HCT116 (cell line): ENCODE results near the gene PRKN. TPM values are rescaled to one million over a fixed set of nuclear protein-coding genes. Genes with fewer than 3 reads are reported as not detected.

Experiments
- ATAC-seq: fragments of 200-7000 bp; cut with Tn5 transposase; 2 replicates; pipeline ENCODE4 v1.9.1; 2020; ENCODE audit warnings: mild to moderate bottlenecking, moderate library complexity
- BruUV-seq: library from RNA; stranded (reverse); fragments of 400-500 nt; replicated peaks from 2 replicates; lab custom pipeline; 2021; lab: Mats Ljungman, UMichigan
- CTCF ChIA-PET: fragments of 300-600 bp; sonication (Branson Sonifier 250); formaldehyde crosslinking; loops from one replicate; lab custom pipeline; 2021; ENCODE audit warnings: antibody characterized with exemption; lab: Charles Lee
- POLR2A ChIA-PET: fragments of 300-600, 350-600 bp; sonication (Branson Sonifier 250); formaldehyde crosslinking; loops from one replicate; lab custom pipeline; 2021; ENCODE audit warnings: antibody characterized with exemption; lab: Charles Lee
- RAD21 ChIA-PET, 2 experiments: fragments of 300-600 bp; sonication (Branson Sonifier 250); formaldehyde crosslinking; loops; one replicate each; lab custom pipeline; 2023; ENCODE audit warnings: low total read pairs in 2 of 2; ENCODE audit not compliant: uncharacterized antibody in 2 of 2, unreplicated experiment in 2 of 2, low non-redundant PET in 1 of 2; lab: Charles Lee
- DNase-seq: peaks from one replicate; pipeline ENCODE4 v3.0.0-alpha.2; 2010; ENCODE audit warnings: low read depth, low spot score
- H2AFZ ChIP-seq: fragments of 200-600 bp; shearing (Covaris generic), sonication (generic); 2 replicates; pipeline ENCODE4 v1.6.1; 2017; ENCODE audit warnings: low read depth, mixed run types, mixed read lengths, antibody characterized with exemption, low read length; ENCODE audit not compliant: poor library complexity, severe bottlenecking
- H3K27ac ChIP-seq: 2 replicates; pipeline ENCODE4 v1.5.1; 2012; ENCODE audit warnings: low read depth, low read length
- H3K27me3 ChIP-seq: fragments of 200-600 bp; sonication (generic); 2 replicates; pipeline ENCODE4 v1.6.1; 2016; ENCODE audit warnings: mixed run types, low read length, mixed read lengths; ENCODE audit not compliant: insufficient read depth
- H3K36me3 ChIP-seq, 2 experiments: fragments of 200-500 bp in 1 of 2; fragments of 200-600 bp in 1 of 2; sonication (Bioruptor generic) in 1 of 2; sonication (generic) in 1 of 2; 2 replicates each; pipeline versions ENCODE4 v1.5.1 to v1.6.1; 2014 to 2016; ENCODE audit warnings: low read length in 2 of 2, inconsistent platforms in 1 of 2, mixed read lengths in 1 of 2, mixed run types in 1 of 2; ENCODE audit not compliant: insufficient read depth in 2 of 2, control insufficient read depth in 1 of 2
- H3K4me1 ChIP-seq, 2 experiments: fragments of 200-600 bp in 1 of 2; sonication (generic) in 1 of 2; 2 replicates each; pipeline versions ENCODE4 v1.5.1 to v1.6.1; 2012 to 2017; ENCODE audit warnings: low read length in 2 of 2, inconsistent platforms in 1 of 2, mild to moderate bottlenecking in 1 of 2, mixed read lengths in 1 of 2, mixed run types in 1 of 2, moderate library complexity in 1 of 2; ENCODE audit not compliant: insufficient read depth in 2 of 2, control insufficient read depth in 1 of 2
- H3K4me2 ChIP-seq: fragments of 200-600 bp; sonication (generic); 2 replicates; pipeline ENCODE4 v1.6.1; 2017; ENCODE audit warnings: mixed run types, low read length, mixed read lengths
- H3K4me3 ChIP-seq, 2 experiments: fragments of 200-600 bp in 1 of 2; sonication (generic) in 1 of 2; replicated peaks in 1 of 2; 2 replicates each; pipeline ENCODE4 v1.5.1; 2011 to 2016; ENCODE audit warnings: low read length in 2 of 2, control low read depth in 1 of 2, low read depth in 1 of 2, mild to moderate bottlenecking in 1 of 2, mixed read lengths in 1 of 2, mixed run types in 1 of 2
- H3K79me2 ChIP-seq: fragments of 200-600 bp; sonication (generic); 2 replicates; pipeline ENCODE4 v1.6.1; 2017; ENCODE audit warnings: mild to moderate bottlenecking, mixed run types, low read length, moderate library complexity, mixed read lengths; ENCODE audit not compliant: insufficient read depth
- H3K9ac ChIP-seq: fragments of 200-600 bp; sonication (generic); 2 replicates; pipeline ENCODE4 v1.6.1; 2016; ENCODE audit warnings: low read length, mixed read lengths
- H3K9me2 ChIP-seq: fragments of 200-600 bp; sonication (generic), shearing (Covaris generic); 2 replicates; pipeline ENCODE4 v1.6.1; 2017; ENCODE audit warnings: mixed run types, mild to moderate bottlenecking, moderate library complexity; ENCODE audit not compliant: insufficient read depth
- H3K9me3 ChIP-seq, 2 experiments: fragments of 200-500 bp in 1 of 2; fragments of 200-600 bp in 1 of 2; sonication (Bioruptor generic) in 1 of 2; sonication (generic) in 1 of 2; 2 replicates each; pipeline ENCODE4 v1.6.1; 2014 to 2017; ENCODE audit warnings: low read length in 2 of 2, mixed read lengths in 2 of 2, inconsistent platforms in 1 of 2, low read depth in 1 of 2, mild to moderate bottlenecking in 1 of 2, mixed run types in 1 of 2, moderate library complexity in 1 of 2; ENCODE audit not compliant: control insufficient read depth in 1 of 2, insufficient read depth in 1 of 2
- H4K20me1 ChIP-seq: fragments of 200-600 bp; sonication (generic), shearing (Covaris generic); 2 replicates; pipeline ENCODE4 v1.6.1; 2017; ENCODE audit warnings: mixed run types, mild to moderate bottlenecking, moderate library complexity; ENCODE audit not compliant: insufficient read depth
- EZH2 ChIP-seq: fragments of 200-600 bp; sonication (generic); IDR thresholded peaks from 2 replicates; pipeline ENCODE4 v1.6.1; 2017; ENCODE audit warnings: antibody characterized with exemption, mixed run types
- MAX ChIP-seq: IDR thresholded peaks from 2 replicates; pipeline ENCODE4 v1.6.1; 2012
- SP1 ChIP-seq: IDR thresholded peaks from 2 replicates; pipeline ENCODE4 v1.6.1; 2012; ENCODE audit warnings: low read depth
- intact Hi-C: fragments of 100-400 bp; cut with micrococcal nuclease; formaldehyde crosslinking; loops from 2 replicates; pipeline ENCODE4 v1.10.0; 2022
- total RNA-seq: library from RNA; stranded (reverse); gene quantifications from one replicate; pipeline ENCODE4 v1.2.1, GENCODE V29; 2021; ENCODE audit not compliant: unreplicated experiment
- TF ChIP-seq, protein P1 (sequence below): IDR thresholded peaks from 2 replicates; pipeline ENCODE4 v1.6.1; 2012; ENCODE audit warnings: low read depth
- TF ChIP-seq, protein P2 (sequence below): IDR thresholded peaks from 2 replicates; pipeline ENCODE4 v1.6.1; 2011; ENCODE audit warnings: mild to moderate bottlenecking, low read length, moderate library complexity; ENCODE audit not compliant: insufficient replicate concordance; ENCODE audit errors: extremely low read depth
- TF ChIP-seq, protein P3 (sequence below), 3 experiments: fragments of 200-600 bp in 1 of 3; sonication (generic) in 1 of 3; IDR thresholded peaks in 2 of 3; conservative IDR thresholded peaks in 1 of 3; 2 replicates each; pipeline ENCODE4 v1.5.1; 2012 to 2017; ENCODE audit warnings: low read depth in 2 of 3, low read length in 2 of 3, antibody characterized with exemption in 1 of 3, borderline replicate concordance in 1 of 3, control low read depth in 1 of 3, mild to moderate bottlenecking in 1 of 3, mixed read lengths in 1 of 3, mixed run types in 1 of 3, moderate library complexity in 1 of 3; ENCODE audit not compliant: insufficient read depth in 1 of 3
- TF ChIP-seq, protein P4 (sequence below): IDR thresholded peaks from 2 replicates; pipeline ENCODE4 v1.6.1; 2012

The PRKN gene
- total RNA-seq, 1 experiment from 2014 or later = 2.6 TPM

DNA sequence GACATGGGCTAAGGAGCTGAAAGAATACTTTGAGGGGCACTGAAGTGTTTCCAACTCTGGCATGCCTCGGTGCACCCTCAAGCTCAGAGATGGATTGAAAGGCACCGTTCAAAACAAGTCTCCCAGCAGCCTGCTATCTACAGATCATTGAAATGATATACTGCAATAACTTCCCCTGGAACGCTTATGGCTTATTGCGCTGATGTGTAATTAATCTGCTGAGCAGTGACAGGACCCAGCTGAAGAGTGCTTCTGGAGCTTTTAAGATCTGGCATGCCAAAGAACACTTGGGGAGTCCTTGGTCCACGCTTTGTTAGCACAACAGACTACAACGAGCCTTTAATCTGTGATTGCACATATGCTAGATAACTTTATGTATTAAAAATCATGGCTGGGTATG is 708.2 kb downstream of the PRKN start:
- H3K9ac ChIP-seq = no peak overlapping the region
- DNase-seq (no peak), ATAC-seq (no peak)
- no peaks in the 10 kb centered on the region for H3K79me2 ChIP-seq
- POLR2A ChIA-PET = no interaction called here
- BruUV-seq = no TSS peak
- no peak overlapping the region for H3K27ac ChIP-seq
- H3K9me2 ChIP-seq = no peaks in the 10 kb centered on the region
- intact Hi-C loops = no loop called here
- no peak overlapping the region for H2AFZ ChIP-seq
- no peak for TF ChIP-seq SP1
- no peak for TF ChIP-seq EZH2
- TF ChIP-seq MAX = no peak
- TF ChIP-seq, protein P1, sequence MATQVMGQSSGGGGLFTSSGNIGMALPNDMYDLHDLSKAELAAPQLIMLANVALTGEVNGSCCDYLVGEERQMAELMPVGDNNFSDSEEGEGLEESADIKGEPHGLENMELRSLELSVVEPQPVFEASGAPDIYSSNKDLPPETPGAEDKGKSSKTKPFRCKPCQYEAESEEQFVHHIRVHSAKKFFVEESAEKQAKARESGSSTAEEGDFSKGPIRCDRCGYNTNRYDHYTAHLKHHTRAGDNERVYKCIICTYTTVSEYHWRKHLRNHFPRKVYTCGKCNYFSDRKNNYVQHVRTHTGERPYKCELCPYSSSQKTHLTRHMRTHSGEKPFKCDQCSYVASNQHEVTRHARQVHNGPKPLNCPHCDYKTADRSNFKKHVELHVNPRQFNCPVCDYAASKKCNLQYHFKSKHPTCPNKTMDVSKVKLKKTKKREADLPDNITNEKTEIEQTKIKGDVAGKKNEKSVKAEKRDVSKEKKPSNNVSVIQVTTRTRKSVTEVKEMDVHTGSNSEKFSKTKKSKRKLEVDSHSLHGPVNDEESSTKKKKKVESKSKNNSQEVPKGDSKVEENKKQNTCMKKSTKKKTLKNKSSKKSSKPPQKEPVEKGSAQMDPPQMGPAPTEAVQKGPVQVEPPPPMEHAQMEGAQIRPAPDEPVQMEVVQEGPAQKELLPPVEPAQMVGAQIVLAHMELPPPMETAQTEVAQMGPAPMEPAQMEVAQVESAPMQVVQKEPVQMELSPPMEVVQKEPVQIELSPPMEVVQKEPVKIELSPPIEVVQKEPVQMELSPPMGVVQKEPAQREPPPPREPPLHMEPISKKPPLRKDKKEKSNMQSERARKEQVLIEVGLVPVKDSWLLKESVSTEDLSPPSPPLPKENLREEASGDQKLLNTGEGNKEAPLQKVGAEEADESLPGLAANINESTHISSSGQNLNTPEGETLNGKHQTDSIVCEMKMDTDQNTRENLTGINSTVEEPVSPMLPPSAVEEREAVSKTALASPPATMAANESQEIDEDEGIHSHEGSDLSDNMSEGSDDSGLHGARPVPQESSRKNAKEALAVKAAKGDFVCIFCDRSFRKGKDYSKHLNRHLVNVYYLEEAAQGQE = no peak
- TF ChIP-seq, protein P2, sequence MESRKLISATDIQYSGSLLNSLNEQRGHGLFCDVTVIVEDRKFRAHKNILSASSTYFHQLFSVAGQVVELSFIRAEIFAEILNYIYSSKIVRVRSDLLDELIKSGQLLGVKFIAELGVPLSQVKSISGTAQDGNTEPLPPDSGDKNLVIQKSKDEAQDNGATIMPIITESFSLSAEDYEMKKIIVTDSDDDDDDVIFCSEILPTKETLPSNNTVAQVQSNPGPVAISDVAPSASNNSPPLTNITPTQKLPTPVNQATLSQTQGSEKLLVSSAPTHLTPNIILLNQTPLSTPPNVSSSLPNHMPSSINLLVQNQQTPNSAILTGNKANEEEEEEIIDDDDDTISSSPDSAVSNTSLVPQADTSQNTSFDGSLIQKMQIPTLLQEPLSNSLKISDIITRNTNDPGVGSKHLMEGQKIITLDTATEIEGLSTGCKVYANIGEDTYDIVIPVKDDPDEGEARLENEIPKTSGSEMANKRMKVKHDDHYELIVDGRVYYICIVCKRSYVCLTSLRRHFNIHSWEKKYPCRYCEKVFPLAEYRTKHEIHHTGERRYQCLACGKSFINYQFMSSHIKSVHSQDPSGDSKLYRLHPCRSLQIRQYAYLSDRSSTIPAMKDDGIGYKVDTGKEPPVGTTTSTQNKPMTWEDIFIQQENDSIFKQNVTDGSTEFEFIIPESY = no peak
- TF ChIP-seq, protein P3, sequence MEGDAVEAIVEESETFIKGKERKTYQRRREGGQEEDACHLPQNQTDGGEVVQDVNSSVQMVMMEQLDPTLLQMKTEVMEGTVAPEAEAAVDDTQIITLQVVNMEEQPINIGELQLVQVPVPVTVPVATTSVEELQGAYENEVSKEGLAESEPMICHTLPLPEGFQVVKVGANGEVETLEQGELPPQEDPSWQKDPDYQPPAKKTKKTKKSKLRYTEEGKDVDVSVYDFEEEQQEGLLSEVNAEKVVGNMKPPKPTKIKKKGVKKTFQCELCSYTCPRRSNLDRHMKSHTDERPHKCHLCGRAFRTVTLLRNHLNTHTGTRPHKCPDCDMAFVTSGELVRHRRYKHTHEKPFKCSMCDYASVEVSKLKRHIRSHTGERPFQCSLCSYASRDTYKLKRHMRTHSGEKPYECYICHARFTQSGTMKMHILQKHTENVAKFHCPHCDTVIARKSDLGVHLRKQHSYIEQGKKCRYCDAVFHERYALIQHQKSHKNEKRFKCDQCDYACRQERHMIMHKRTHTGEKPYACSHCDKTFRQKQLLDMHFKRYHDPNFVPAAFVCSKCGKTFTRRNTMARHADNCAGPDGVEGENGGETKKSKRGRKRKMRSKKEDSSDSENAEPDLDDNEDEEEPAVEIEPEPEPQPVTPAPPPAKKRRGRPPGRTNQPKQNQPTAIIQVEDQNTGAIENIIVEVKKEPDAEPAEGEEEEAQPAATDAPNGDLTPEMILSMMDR (IDR thresholded peaks at IDR 0.05 in 2 of 3, conservative IDR thresholded peaks at IDR 0.05 in 1 of 3; ENCODE audit: borderline replicate concordance in 1 of 3, insufficient read depth in 1 of 3, low read depth in 2 of 3, low read length in 2 of 3) = no peak
- TF ChIP-seq, protein P4, sequence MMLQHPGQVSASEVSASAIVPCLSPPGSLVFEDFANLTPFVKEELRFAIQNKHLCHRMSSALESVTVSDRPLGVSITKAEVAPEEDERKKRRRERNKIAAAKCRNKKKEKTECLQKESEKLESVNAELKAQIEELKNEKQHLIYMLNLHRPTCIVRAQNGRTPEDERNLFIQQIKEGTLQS = no peak
- TF ChIP-seq, all 23 proteins: peak for 0
- Histone ChIP-seq H3K27me3 (no peaks in the 10 kb centered on the region), H3K36me3 (no peaks in the 10 kb centered on the region), H3K4me1 (no peaks in the 10 kb centered on the region), H3K4me3 (no peak overlapping the region), H3K4me2 (no peak overlapping the region), H4K20me1 (no peaks in the 10 kb centered on the region), H3K9me3 (no peaks in the 10 kb centered on the region)
- ChIA-PET RAD21 (no interaction called here), CTCF (no interaction called here)
